ENCODE measurements around the gene TMEM59.

GRCh38 chr1:54100500-54100899 lies 47.5 kb upstream of the TMEM59 start:
- no peak for TF ChIP-seq CTCF (IDR thresholded peaks at IDR 0.05 in 4 of 5, conservative IDR thresholded peaks at IDR 0.05 in 1 of 5)
- TF ChIP-seq POLR2A (IDR thresholded peaks at IDR 0.05), result no peak

All from gastrocnemius medialis (tissue), 4 donors.